Thyroid gland (tissue), 4 donors: Measurements from ENCODE around the gene ARRDC4. TPM values are rescaled to one million over a fixed set of nuclear protein-coding genes. Genes with fewer than 3 reads are reported as not detected.

Experiments used
- DNase-seq, 2 donors: peaks; one replicate each; pipeline ENCODE4 v3.0.0-alpha.2; 2019
- H3K27ac ChIP-seq, 3 donors: fragments of 200-600 bp; sonication (generic); 1 replicate in 2 of 3; 2 replicates in 1 of 3; pipeline ENCODE4 v1.5.1; 2016 to 2019; ENCODE audit warnings: mild to moderate bottlenecking in 1 of 3, moderate library complexity in 1 of 3
- H3K27me3 ChIP-seq: fragments of 200-600 bp; sonication (generic); one replicate; pipeline ENCODE4 v1.5.1; 2019
- H3K36me3 ChIP-seq, 2 donors: fragments of 200-600 bp; sonication (generic); one replicate each; pipeline ENCODE4 v1.5.1; 2016 to 2019
- H3K4me1 ChIP-seq, 2 donors: fragments of 200-600 bp; sonication (generic); one replicate each; pipeline ENCODE4 v1.5.1; 2017 to 2019
- H3K4me3 ChIP-seq, 3 donors: fragments of 200-600 bp; sonication (generic); replicated peaks in 1 of 3; 1 replicate in 2 of 3; 2 replicates in 1 of 3; pipeline ENCODE4 v1.5.1; 2016; ENCODE audit warnings: mild to moderate bottlenecking in 1 of 3
- H3K9me3 ChIP-seq: fragments of 200-600 bp; sonication (generic); one replicate; pipeline ENCODE4 v1.5.1; 2017
- CTCF ChIP-seq, 6 experiments: fragments of 200-600 bp in 3 of 6; fragments of 450-650 bp in 3 of 6; sonication (generic) in 3 of 6; IDR thresholded peaks; one replicate each; pipeline ENCODE4 v1.5.1; 2016 to 2019; ENCODE audit warnings: antibody characterized with exemption in 6 of 6, mild to moderate bottlenecking in 2 of 6, inconsistent platforms in 1 of 6, moderate library complexity in 1 of 6
- POLR2A ChIP-seq, 2 donors: fragments of 450-650 bp; IDR thresholded peaks; one replicate each; pipeline ENCODE4 v1.6.1; 2017; ENCODE audit warnings: antibody characterized with exemption in 2 of 2, mild to moderate bottlenecking in 2 of 2, moderate library complexity in 1 of 2
- WGBS, 2 donors: methylation state at CpG; one replicate each; pipeline ENCODE4 v1.1.5; 2017; 5-methylcytosine and 5-hydroxymethylcytosine counted together
- intact Hi-C: fragments of 100-400 bp; cut with DNase I; formaldehyde crosslinking; loops from one replicate; pipeline ENCODE4 v1.15.1; 2023
- total RNA-seq, 4 donors: library from RNA; depleted of rRNA; stranded (reverse); fragments of >200 nt; gene quantifications; one replicate each; pipeline ENCODE4 v1.2.3, GENCODE V29; 2016

ARRDC4 gene
- total RNA-seq, 4 donors from 2014 or later, result 32.1 to 81.7 (median 45.1) TPM

GRCh38 chr15:98017150-98017964, 56.9 kb downstream of the ARRDC4 start:
- no peaks in the 10 kb centered on the region for H3K27me3 ChIP-seq
- TF ChIP-seq POLR2A (IDR thresholded peaks at IDR 0.05) (no peak), CTCF (IDR thresholded peaks at IDR 0.05) (no peak)
- H3K9me3 ChIP-seq, result no peaks in the 10 kb centered on the region
- H3K27ac ChIP-seq, result no peak overlapping the region
- intact Hi-C loops, result no loop called here
- 88 to 89% methylated on average over 10 of the region's 10 CpGs for WGBS, 2 donors
- H3K4me3 ChIP-seq, result no peak overlapping the region
- H3K36me3 ChIP-seq, result no peaks in the 10 kb centered on the region
- H3K4me1 ChIP-seq, result no peaks in the 10 kb centered on the region
- no peak for DNase-seq

GRCh38 chr15:98018761-98019351, 58.4 kb downstream of the ARRDC4 start:
- Histone ChIP-seq H3K4me3 (no peak overlapping the region), H3K9me3 (no peaks in the 10 kb centered on the region), H3K4me1 (no peaks in the 10 kb centered on the region), H3K27ac (no peak overlapping the region), H3K36me3 (no peaks in the 10 kb centered on the region), H3K27me3 (no peaks in the 10 kb centered on the region)
- DNase-seq, result no peak
- no peak for TF ChIP-seq CTCF (IDR thresholded peaks at IDR 0.05)
- TF ChIP-seq POLR2A (IDR thresholded peaks at IDR 0.05), result no peak
- intact Hi-C loops, result no loop called here
- 64 to 72% methylated on average over 6 of the region's 6 CpGs for WGBS, 2 donors
